Endothelial cell of umbilical vein (primary cell): ENCODE results near the gene NDST4.

Experiments used
- CTCF ChIP-seq, 2 donors: IDR thresholded peaks; 1 replicate in 1 of 2; 2 replicates in 1 of 2; pipeline ENCODE4 v1.5.1; 2011; ENCODE audit warnings: low read length in 2 of 2, mild to moderate bottlenecking in 2 of 2, moderate library complexity in 2 of 2, control low read depth in 1 of 2, inconsistent platforms in 1 of 2, low read depth in 1 of 2; ENCODE audit not compliant: insufficient read depth in 1 of 2; ENCODE audit errors: extremely low read depth in 1 of 2
- EZH2 ChIP-seq: IDR thresholded peaks from 2 replicates; pipeline ENCODE4 v1.6.1; 2012; ENCODE audit warnings: borderline replicate concordance, low read depth, mild to moderate bottlenecking, moderate library complexity, low read length, inconsistent platforms; ENCODE audit not compliant: severe bottlenecking
- FOS ChIP-seq: IDR thresholded peaks from 2 replicates; pipeline ENCODE4 v1.6.1; 2011; ENCODE audit warnings: mild to moderate bottlenecking, low read length, moderate library complexity, borderline replicate concordance; ENCODE audit not compliant: insufficient read depth
- JUN ChIP-seq: IDR thresholded peaks from 2 replicates; pipeline ENCODE4 v1.6.1; 2011; ENCODE audit warnings: borderline replicate concordance, low read depth; ENCODE audit not compliant: insufficient read length, insufficient read depth
- POLR2A ChIP-seq: IDR thresholded peaks from 2 replicates; pipeline ENCODE4 v1.6.1; 2012; ENCODE audit warnings: low read depth, mild to moderate bottlenecking, control low read depth, low read length
- POLR2AphosphoS5 ChIP-seq: IDR thresholded peaks from 2 replicates; pipeline ENCODE4 v1.6.1; 2012; ENCODE audit warnings: low read depth, mild to moderate bottlenecking, control low read depth, low read length, moderate library complexity; ENCODE audit not compliant: insufficient read depth
- TF ChIP-seq, protein P1 (sequence below): IDR thresholded peaks from 2 replicates; pipeline ENCODE4 v1.6.1; 2011; ENCODE audit not compliant: insufficient read depth, insufficient read length

- TF ChIP-seq CTCF (IDR thresholded peaks at IDR 0.05; ENCODE audit: extremely low read depth in 1 of 2, insufficient read depth in 1 of 2, low read depth in 1 of 2, low read length in 2 of 2) = no peak
- TF ChIP-seq POLR2AphosphoS5 = no peak
- TF ChIP-seq, protein P1, sequence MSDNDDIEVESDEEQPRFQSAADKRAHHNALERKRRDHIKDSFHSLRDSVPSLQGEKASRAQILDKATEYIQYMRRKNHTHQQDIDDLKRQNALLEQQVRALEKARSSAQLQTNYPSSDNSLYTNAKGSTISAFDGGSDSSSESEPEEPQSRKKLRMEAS = no peak
- no peak for TF ChIP-seq POLR2A
- no peak for TF ChIP-seq EZH2
- no peak for TF ChIP-seq JUN
- TF ChIP-seq FOS = no peak
Measured at GRCh38 chr4:114911111-114911510, 202.3 kb downstream of the NDST4 start.
